A549 (cell line): ENCODE results near the gene GALNT7.

Experiments used
- BHLHE40 ChIP-seq: IDR thresholded peaks from 2 replicates; pipeline ENCODE4 v1.6.1; 2012; ENCODE audit warnings: low read depth, low read length, inconsistent platforms
- CHD2 ChIP-seq: fragments of 150-350 bp; IDR thresholded peaks from 2 replicates; pipeline ENCODE4 v1.6.1; 2014; ENCODE audit warnings: low read length; ENCODE audit not compliant: partially characterized antibody
- CTCF ChIP-seq: fragments of >200 bp; sonication (Bioruptor Twin); formaldehyde crosslinking; IDR thresholded peaks from 3 replicates; pipeline ENCODE4 v1.5.1; 2016
- KDM5A ChIP-seq: fragments of 200-600 bp; sonication (generic); IDR thresholded peaks from 2 replicates; pipeline ENCODE4 v1.6.1; 2016; ENCODE audit warnings: antibody characterized with exemption, mild to moderate bottlenecking
- POLR2A ChIP-seq: IDR thresholded peaks from 2 replicates; pipeline ENCODE4 v1.6.1; 2012; ENCODE audit warnings: mild to moderate bottlenecking, low read length
- RAD21 ChIP-seq, 2 experiments: fragments of >200 bp in 1 of 2; sonication (Bioruptor Twin) in 1 of 2; formaldehyde crosslinking in 1 of 2; IDR thresholded peaks in 1 of 2; conservative IDR thresholded peaks in 1 of 2; 2 replicates in 1 of 2; 3 replicates in 1 of 2; pipeline ENCODE4 v1.6.1; 2012 to 2018; ENCODE audit warnings: inconsistent platforms in 1 of 2
- TP53 ChIP-seq: fragments of 250-450 bp; sonication (Bioruptor Pico); IDR thresholded peaks from 2 replicates; pipeline ENCODE4 v1.5.0; 2021; ENCODE audit warnings: mild to moderate bottlenecking, moderate library complexity

GRCh38 chr4:173177232-173177631 lies 8.6 kb downstream of the GALNT7 start:
- TF ChIP-seq CHD2 (no peak), CTCF (no peak), TP53 (no peak), POLR2A (no peak), BHLHE40 (no peak), KDM5A (no peak), RAD21 (conservative IDR thresholded peaks at IDR 0.05 in 1 of 2, IDR thresholded peaks at IDR 0.05 in 1 of 2) (no peak)
